Measurements from ENCODE around the gene PCGF1. TPM values are rescaled to one million over a fixed set of nuclear protein-coding genes. Genes with fewer than 3 reads are reported as not detected.

PCGF1 gene
- total and polyA plus RNA-seq, 9 of the 15 experiments (the other 6 are each of a cell fraction or from before 2014, with no cell fraction given) = 20.3 to 45.7 (median 29.3) TPM

DNA sequence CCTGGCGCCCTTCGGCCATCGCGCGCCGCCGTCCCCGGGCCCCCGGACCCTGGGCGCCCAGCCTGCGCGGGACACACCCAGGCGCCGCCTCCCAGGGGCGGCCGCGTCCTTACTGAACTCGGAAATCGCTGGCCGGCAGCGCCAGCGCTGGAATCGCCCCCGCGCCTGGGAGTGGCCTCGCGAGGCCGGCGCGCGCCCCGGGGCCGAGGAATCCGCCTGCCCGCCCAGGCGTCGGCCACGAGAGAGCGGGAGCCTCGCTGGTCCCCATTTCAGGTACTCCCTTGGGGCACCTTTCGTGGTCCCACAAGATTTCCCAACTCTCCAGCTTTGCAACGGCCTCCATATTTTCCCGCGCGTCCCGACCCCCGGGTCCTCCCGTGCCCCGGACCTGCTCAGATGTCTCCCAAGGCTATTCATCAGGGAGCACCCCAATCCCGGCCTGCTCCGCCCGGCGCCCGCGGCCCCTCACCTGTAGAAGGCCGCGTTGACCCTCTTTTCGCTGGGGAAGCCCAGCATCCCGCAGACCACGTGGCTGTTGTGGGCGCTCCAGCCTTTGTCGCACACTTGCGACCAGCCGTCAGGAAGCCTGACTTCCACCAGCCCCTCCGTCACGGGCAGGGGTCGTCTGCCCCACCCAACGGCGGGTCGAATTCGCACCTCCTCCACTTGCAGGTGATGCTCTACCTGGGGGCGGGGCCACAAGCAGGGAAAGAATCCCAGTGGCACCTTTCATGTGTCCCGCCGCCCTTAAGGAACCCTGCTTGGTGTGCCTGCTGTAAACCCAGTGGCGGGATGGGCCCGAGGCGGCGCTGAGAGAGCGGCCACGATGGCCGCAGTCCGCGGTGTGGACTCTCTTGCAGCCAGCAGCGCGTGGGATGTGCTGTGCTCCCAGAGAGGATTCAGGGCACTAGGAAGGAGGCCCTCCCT, 41.7 kb upstream of the PCGF1 start (continued):
- TF ChIP-seq, protein P1, sequence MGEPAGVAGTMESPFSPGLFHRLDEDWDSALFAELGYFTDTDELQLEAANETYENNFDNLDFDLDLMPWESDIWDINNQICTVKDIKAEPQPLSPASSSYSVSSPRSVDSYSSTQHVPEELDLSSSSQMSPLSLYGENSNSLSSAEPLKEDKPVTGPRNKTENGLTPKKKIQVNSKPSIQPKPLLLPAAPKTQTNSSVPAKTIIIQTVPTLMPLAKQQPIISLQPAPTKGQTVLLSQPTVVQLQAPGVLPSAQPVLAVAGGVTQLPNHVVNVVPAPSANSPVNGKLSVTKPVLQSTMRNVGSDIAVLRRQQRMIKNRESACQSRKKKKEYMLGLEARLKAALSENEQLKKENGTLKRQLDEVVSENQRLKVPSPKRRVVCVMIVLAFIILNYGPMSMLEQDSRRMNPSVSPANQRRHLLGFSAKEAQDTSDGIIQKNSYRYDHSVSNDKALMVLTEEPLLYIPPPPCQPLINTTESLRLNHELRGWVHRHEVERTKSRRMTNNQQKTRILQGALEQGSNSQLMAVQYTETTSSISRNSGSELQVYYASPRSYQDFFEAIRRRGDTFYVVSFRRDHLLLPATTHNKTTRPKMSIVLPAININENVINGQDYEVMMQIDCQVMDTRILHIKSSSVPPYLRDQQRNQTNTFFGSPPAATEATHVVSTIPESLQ (CRISPR knock-in tag; IDR thresholded peaks at IDR 0.05) = 0 out of 2 replicates have a peak, but pooled peaks have one; percentile 65
- TF ChIP-seq, protein P2, sequence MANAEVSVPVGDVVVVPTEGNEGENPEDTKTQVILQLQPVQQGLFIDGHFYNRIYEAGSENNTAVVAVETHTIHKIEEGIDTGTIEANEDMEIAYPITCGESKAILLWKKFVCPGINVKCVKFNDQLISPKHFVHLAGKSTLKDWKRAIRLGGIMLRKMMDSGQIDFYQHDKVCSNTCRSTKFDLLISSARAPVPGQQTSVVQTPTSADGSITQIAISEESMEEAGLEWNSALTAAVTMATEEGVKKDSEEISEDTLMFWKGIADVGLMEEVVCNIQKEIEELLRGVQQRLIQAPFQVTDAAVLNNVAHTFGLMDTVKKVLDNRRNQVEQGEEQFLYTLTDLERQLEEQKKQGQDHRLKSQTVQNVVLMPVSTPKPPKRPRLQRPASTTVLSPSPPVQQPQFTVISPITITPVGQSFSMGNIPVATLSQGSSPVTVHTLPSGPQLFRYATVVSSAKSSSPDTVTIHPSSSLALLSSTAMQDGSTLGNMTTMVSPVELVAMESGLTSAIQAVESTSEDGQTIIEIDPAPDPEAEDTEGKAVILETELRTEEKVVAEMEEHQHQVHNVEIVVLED (CRISPR knock-in tag; IDR thresholded peaks at IDR 0.05) = 0 out of 2 replicates have a peak, but pooled peaks have one; percentile 19
- TF ChIP-seq YBX1 (IDR thresholded peaks at IDR 0.05) (no peak), ZFX (CRISPR knock-in tag; IDR thresholded peaks at IDR 0.05) (peak; percentile 80), EGR1 (conservative IDR thresholded peaks at IDR 0.05) (peak; percentile 66), ZBTB7A (IDR thresholded peaks at IDR 0.05; ENCODE audit: borderline replicate concordance, control insufficient read depth, low read depth, low read length) (peak; percentile 86; the same call in 1 of the 2 replicates), ATF7 (IDR thresholded peaks at IDR 0.05) (peak; percentile 51; the same call in 1 of the 2 replicates), JUND (IDR thresholded peaks at IDR 0.05; ENCODE audit: borderline replicate concordance, low read depth, low read length) (0 out of 2 replicates have a peak, but pooled peaks have one; percentile 23), JUND (tag; IDR thresholded peaks at IDR 0.05; ENCODE audit: borderline replicate concordance, low read depth, low read length) (no peak; the same call in 2 of the 3 replicates), TRIM25 (IDR thresholded peaks at IDR 0.05; ENCODE audit: borderline replicate concordance) (no peak), UBTF (IDR thresholded peaks at IDR 0.05; ENCODE audit: borderline replicate concordance in 1 of 2, low read depth in 2 of 2, low read length in 2 of 2) (peak; percentile 49 to 82; a peak in 3 of 4 replicates), L3MBTL2 (IDR thresholded peaks at IDR 0.05) (peak; percentile 97), NR4A1 (CRISPR knock-in tag; IDR thresholded peaks at IDR 0.05) (no peak), NR4A1 (tag; IDR thresholded peaks at IDR 0.05) (0 out of 2 replicates have a peak, but pooled peaks have one; percentile 32), HMGN3 (IDR thresholded peaks at IDR 0.05; ENCODE audit: borderline replicate concordance, extremely low read depth, insufficient read length, low read depth, low read length) (peak; percentile 95)
- TF ChIP-seq, protein P3, sequence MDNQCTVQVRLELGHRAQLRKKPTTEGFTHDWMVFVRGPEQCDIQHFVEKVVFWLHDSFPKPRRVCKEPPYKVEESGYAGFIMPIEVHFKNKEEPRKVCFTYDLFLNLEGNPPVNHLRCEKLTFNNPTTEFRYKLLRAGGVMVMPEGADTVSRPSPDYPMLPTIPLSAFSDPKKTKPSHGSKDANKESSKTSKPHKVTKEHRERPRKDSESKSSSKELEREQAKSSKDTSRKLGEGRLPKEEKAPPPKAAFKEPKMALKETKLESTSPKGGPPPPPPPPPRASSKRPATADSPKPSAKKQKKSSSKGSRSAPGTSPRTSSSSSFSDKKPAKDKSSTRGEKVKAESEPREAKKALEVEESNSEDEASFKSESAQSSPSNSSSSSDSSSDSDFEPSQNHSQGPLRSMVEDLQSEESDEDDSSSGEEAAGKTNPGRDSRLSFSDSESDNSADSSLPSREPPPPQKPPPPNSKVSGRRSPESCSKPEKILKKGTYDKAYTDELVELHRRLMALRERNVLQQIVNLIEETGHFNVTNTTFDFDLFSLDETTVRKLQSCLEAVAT (IDR thresholded peaks at IDR 0.05) = 0 out of 4 replicates have a peak, but pooled peaks of 1 of the 2 experiments have one; percentile 37

All from K562 (cell line).